HG03354 (cell line): ENCODE data around the gene GPR17.

Experiments used
- ATAC-seq: cut with Tn5 transposase; IDR thresholded peaks from one replicate; pipeline ENCODE4 v1.9.1; 2021; ENCODE audit warnings: mild to moderate bottlenecking; ENCODE audit not compliant: unreplicated experiment, poor library complexity, severe bottlenecking

Gene GPR17

GRCh38 chr2:127627740-127628571 is 18.0 kb upstream of the GPR17 start:
- no peak for ATAC-seq

- no peak for ATAC-seq
Measured at GRCh38 chr2:127628767-127629614, 17.0 kb upstream of the GPR17 start.

GRCh38 chr2:127629637-127630036 is 16.3 kb upstream of the GPR17 start:
- ATAC-seq = no peak

- no peak for ATAC-seq
Measured at GRCh38 chr2:127630096-127630863, 15.7 kb upstream of the GPR17 start.

GRCh38 chr2:127630864-127631540 is 15.0 kb upstream of the GPR17 start:
- no peak for ATAC-seq

GRCh38 chr2:127631541-127631996 is 14.4 kb upstream of the GPR17 start:
- no peak for ATAC-seq

- ATAC-seq = no peak
Measured at GRCh38 chr2:127631997-127632581, 13.9 kb upstream of the GPR17 start.

GRCh38 chr2:127632592-127633489 is 13.1 kb upstream of the GPR17 start:
- no peak for ATAC-seq

GRCh38 chr2:127633556-127634065 is 12.3 kb upstream of the GPR17 start:
- no peak for ATAC-seq

GRCh38 chr2:127634066-127634617 is 11.8 kb upstream of the GPR17 start:
- ATAC-seq = no peak

- ATAC-seq = no peak
Measured at GRCh38 chr2:127634626-127635379, 11.2 kb upstream of the GPR17 start.

- no peak for ATAC-seq
Measured at GRCh38 chr2:127635380-127636237, 10.3 kb upstream of the GPR17 start.

GRCh38 chr2:127636248-127637235 is 9.4 kb upstream of the GPR17 start:
- ATAC-seq = no peak

- no peak for ATAC-seq
Measured at GRCh38 chr2:127637236-127637630, 8.7 kb upstream of the GPR17 start.

- no peak for ATAC-seq
Measured at GRCh38 chr2:127637725-127638252, 8.2 kb upstream of the GPR17 start.
